HEK293T (cell line): Measurements from ENCODE around the gene PAX7.

Source experiments
- ARNT ChIP-seq: fragments of 450-650 bp; IDR thresholded peaks from 2 replicates; pipeline ENCODE4 v1.6.1; 2017; ENCODE audit warnings: mild to moderate bottlenecking
- ELF4 ChIP-seq: fragments of 450-650 bp; IDR thresholded peaks from 2 replicates; pipeline ENCODE4 v1.6.1; 2017; ENCODE audit warnings: antibody characterized with exemption
- FOXM1 ChIP-seq: fragments of 450-650 bp; IDR thresholded peaks from 2 replicates; pipeline ENCODE4 v1.6.1; 2017; ENCODE audit warnings: mild to moderate bottlenecking, borderline replicate concordance
- LEF1 ChIP-seq: fragments of 450-650 bp; IDR thresholded peaks from 2 replicates; pipeline ENCODE4 v1.6.1; 2017; ENCODE audit warnings: mild to moderate bottlenecking, borderline replicate concordance
- SP1 ChIP-seq: fragments of 450-650 bp; IDR thresholded peaks from 2 replicates; pipeline ENCODE4 v1.6.1; 2017
- SUZ12 ChIP-seq: fragments of 450-650 bp; IDR thresholded peaks from 2 replicates; pipeline ENCODE4 v1.6.1; 2016; ENCODE audit warnings: mild to moderate bottlenecking
- TARDBP ChIP-seq: fragments of 450-650 bp; IDR thresholded peaks from 2 replicates; pipeline ENCODE4 v1.6.1; 2016
- ZNF384 ChIP-seq: fragments of 450-650 bp; IDR thresholded peaks from 2 replicates; pipeline ENCODE4 v1.6.1; 2016

DNA sequence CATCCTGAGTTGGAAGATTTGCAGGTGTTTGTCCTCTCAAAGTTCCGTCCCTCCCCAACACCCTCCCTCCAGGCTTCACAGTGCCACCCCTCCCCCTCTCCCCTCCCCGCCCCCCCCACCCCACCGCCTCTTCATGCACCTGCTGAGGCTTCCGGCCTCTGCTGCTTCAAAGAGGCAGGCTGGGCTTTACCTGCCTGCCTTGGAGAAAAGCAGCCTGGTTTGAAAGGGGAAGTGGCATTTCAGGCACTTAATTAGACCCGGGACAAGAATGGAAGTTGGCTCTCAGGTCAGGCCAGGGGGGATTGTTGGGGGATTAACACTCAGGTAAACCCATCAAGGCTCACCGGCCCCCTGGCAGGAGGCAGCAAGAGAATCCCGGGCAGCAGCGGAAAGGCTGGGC is 21.1 kb downstream of the PAX7 start:
- TF ChIP-seq ZNF384 (no peak), SUZ12 (no peak), FOXM1 (no peak), TARDBP (no peak), SP1 (no peak), LEF1 (no peak), ARNT (no peak), ELF4 (no peak)
